HG03575 (cell line): ENCODE measurements around the gene ABCC3.

Experiments
- ATAC-seq: cut with Tn5 transposase; IDR thresholded peaks from one replicate; pipeline ENCODE4 v1.9.1; 2021; ENCODE audit not compliant: unreplicated experiment, insufficient number of reproducible peaks, low FRiP score; ENCODE audit errors: extremely low read depth

The ABCC3 gene

DNA sequence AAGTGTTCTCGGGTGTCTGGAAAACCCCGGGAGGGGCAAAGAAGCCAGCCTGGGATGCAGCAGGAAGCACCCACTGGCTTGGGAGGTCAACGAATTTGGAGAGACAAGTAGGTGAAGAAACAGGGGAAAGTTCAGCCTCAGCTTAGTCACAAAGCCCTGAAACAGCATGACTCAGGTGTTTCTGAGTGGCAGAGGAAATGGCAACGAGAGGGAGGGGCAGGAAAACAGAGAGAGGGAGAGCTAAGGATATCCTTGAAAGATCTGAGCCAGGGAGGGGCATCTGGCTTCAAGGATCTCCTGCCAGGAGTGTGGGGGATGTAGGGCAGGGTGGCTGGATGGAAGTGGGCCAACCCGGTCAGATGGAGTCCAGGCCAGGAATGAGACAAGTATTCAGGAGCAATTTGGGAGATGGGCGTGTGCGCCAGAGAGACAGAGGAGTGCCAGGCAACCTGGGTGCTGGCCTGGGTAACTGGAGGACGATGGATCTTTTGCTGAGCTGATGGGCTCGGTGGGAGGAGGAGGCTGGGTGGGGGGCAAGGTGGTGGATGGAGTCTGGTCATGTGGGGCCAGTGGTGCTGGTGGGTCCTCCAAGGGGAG, 27.2 kb downstream of the ABCC3 start:
- no peak for ATAC-seq

- no peak for ATAC-seq
These were observed 28.0 kb downstream of the ABCC3 start for GRCh38 chr17:50662632-50663225.

DNA sequence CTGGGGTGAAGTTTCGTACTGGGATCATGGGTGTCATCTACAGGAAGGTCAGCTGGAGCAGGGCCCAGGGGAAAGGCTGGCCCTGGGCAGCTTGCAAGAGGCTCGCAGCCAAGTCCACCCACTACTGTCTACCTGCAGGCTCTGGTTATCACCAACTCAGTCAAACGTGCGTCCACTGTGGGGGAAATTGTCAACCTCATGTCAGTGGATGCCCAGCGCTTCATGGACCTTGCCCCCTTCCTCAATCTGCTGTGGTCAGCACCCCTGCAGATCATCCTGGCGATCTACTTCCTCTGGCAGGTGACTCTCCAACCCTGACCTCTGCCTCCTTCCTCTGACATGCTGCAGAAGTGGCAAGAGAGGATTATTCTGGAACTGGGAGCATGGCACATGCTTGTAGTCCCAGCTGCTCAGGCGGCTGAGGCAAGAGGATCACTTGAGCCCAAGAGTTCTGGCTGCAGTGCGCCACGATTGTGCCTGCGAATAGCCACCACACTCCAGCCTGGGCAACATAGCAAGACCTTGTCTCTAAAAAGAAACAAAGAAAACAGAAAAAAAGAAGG, 29.2 kb downstream of the ABCC3 start:
- no peak for ATAC-seq

DNA sequence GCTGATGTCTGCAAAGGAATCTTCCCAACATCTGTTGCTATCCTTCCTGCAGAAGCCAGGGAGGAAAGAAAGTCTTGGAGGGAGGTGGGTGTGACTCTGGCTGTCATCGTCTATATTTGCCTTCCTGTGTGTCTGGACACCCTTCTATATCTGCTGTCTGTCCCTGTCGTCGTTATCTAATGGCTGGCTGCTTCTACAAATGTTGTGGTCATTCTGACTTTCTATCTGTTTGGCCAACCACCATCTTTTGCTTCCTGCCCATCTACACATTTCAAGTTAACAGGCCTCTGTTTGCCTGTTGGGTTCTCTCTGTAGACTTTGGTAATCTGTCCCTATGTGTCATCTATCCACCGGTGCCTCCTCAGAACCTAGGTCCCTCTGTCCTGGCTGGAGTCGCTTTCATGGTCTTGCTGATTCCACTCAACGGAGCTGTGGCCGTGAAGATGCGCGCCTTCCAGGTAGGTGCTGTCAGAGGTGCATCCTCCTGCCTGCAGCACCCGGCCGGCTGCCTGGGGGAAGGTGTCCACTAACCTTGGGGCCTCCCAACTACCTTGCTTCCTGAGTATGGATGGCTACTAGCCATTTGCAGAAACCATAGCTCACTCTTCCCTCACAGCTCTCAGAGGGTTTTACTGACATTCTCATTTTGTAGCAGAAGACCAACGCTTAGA, 30.2 kb downstream of the ABCC3 start:
- ATAC-seq = no peak

DNA sequence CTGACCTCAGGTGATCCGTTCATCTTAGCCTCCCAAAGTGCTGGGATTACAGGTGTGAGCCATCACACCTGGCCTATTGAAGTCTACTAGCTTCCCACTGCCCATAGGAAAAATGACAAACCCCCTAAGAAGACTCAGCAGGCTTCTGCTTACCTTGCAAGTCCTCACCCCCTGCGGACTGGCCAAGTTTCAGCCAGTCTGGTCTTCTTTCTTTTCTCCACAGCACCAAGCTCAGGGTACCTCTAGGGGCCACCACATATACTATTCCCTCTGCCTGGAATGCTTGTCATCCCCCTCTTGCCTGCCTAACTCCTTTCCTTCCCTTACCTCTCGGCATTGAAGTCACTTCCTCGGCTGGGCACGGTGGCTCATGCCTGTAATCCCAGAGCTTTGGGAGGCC, 31.2 kb downstream of the ABCC3 start:
- no peak for ATAC-seq

DNA sequence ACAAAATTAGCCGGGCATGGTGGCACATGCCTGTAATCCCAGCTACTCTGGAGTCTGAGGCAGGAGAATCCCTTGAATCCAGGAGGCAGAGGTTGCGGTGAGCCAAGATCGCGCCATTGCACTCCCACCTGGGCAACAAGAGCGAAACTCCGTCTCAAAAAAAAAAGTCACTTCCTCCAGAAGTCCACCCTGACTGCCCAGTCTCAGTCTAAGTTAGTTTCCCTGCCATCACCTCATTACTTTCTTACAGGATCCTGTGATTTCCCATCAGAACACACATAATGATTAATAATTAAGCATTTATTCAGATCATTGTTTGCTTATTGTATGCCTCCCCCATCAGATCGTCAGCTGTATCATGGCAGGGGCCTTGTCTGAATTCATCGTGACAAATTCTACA, 31.6 kb downstream of the ABCC3 start:
- no peak for ATAC-seq

DNA sequence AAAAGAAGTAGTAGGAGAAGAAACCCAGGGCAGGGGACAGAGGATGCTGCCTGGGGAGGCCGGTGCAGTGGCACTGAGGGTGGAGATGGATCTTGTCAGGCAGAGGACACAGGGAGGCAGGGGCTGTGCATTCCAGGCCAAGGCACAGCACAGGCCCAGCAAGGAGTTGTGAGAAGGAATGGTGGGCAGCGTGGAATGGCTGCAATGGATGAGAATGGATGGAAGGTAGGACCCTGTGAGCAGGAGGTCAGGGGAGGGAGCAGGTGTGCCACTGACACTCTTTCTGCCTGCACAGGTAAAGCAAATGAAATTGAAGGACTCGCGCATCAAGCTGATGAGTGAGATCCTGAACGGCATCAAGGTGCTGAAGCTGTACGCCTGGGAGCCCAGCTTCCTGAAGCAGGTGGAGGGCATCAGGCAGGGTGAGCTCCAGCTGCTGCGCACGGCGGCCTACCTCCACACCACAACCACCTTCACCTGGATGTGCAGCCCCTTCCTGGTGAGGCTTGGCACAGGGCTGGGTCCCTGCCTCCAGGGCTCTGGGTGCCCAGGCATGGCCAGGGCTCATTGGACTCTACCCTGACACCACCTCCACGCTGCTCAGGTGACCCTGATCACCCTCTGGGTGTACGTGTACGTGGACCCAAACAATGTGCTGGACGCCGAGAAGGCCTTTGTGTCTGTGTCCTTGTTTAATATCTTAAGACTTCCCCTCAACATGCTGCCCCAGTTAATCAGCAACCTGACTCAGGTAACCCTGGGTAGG, 32.8 kb downstream of the ABCC3 start:
- ATAC-seq = no peak

- ATAC-seq = no peak
These were observed 33.5 kb downstream of the ABCC3 start for GRCh38 chr17:50668025-50668837.

DNA sequence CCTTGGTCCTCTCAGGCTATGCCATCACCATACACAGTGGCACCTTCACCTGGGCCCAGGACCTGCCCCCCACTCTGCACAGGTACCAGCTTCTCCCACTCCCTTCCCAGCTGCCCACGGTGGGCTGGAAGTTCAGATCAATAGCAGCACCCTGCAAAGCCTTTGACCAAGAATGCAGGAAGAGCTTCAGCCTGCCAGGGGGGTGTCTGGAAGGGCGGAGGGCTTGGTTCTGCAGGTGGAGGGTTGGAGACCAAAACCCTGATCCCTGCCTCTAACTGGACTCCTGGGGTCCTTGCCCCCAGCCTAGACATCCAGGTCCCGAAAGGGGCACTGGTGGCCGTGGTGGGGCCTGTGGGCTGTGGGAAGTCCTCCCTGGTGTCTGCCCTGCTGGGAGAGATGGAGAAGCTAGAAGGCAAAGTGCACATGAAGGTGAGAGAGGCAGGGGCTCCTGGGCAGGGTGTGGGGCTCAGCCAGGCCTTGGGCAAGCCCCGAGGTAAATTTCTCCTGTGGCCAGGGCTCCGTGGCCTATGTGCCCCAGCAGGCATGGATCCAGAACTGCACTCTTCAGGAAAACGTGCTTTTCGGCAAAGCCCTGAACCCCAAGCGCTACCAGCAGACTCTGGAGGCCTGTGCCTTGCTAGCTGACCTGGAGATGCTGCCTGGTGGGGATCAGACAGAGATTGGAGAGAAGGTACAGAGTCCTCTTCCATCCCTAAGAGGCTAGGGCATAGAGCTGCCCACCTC, 34.3 kb downstream of the ABCC3 start:
- no peak for ATAC-seq

GRCh38 chr17:50672071-50672470, 37.4 kb downstream of the ABCC3 start:
- ATAC-seq = no peak

DNA sequence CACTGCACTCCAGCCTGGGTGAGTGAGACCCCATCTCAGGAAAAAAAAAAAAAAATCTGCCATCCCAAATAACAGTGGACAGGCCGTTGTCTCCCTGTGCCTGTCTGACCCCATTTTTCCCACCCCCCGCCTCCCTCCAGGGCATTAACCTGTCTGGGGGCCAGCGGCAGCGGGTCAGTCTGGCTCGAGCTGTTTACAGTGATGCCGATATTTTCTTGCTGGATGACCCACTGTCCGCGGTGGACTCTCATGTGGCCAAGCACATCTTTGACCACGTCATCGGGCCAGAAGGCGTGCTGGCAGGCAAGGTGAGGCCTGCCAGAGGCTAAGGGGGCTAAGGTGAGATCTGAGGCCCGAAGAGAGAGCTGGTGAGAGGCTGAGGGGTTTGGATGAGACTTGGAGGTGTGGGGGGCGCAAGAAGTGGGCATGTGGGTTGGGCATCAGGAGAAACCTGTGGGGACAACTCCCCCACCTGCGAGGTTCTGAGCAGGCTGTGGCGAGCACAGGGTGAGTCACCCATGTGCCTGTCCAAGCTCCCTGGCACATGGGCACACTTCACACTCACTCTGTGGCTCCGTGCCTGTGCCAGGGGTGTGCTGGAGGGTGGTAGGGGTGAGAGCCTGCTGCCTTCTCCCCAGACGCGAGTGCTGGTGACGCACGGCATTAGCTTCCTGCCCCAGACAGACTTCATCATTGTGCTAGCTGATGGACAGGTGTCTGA, 38.3 kb downstream of the ABCC3 start:
- ATAC-seq = no peak

GRCh38 chr17:50675190-50675589, 40.5 kb downstream of the ABCC3 start:
- ATAC-seq = no peak

- ATAC-seq = no peak
These were observed 40.9 kb downstream of the ABCC3 start for GRCh38 chr17:50675627-50676026.

GRCh38 chr17:50676065-50676975, 41.6 kb downstream of the ABCC3 start:
- ATAC-seq = no peak

- ATAC-seq = no peak
These were observed 43.2 kb downstream of the ABCC3 start for GRCh38 chr17:50677851-50678375.

DNA sequence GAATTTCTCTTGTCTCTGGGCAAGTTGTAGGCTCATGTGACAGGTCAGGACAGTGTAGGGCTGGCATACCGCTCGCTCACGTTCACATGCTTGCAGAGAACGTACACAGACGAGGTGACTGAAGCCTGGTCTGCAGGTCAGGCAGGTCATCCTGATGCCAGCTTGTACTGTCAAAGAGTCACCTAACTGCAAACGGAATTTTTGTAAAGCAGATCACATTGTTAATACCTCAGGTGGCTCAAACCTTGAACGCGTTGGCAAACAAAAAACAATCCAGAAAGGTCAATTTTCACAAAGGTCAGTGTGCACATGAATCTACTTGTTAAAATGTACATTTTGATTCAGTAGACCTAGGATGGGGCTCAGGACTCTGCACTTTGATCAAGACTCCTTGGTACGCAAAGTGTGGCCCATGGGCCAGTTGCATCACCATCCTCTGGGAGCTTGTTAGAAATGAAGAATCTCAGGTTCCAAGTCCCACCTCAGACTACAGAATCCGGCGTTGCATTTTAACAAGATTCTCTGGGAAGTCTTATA, 44.4 kb downstream of the ABCC3 start:
- ATAC-seq = no peak
